HepG2 (cell line): Measurements from ENCODE around the gene ZFAND3. TPM values are rescaled to one million over a fixed set of nuclear protein-coding genes. Genes with fewer than 3 reads are reported as not detected.

Source experiments
- ATAC-seq: fragments of 200-7000 bp; cut with Tn5 transposase; 3 replicates; pipeline ENCODE4 v1.9.1; 2020; ENCODE audit warnings: mild to moderate bottlenecking, moderate library complexity
- BruUV-seq: library from RNA; stranded (reverse); fragments of 400-500 nt; replicated peaks from 2 replicates; lab custom pipeline; 2021; lab: Mats Ljungman, UMichigan
- CTCF ChIA-PET: fragments of 300-600 bp; formaldehyde crosslinking; extraction: SDS; loops from one replicate; lab custom pipeline; 2021; ENCODE audit warnings: low total read pairs, inconsistent platforms, low intra/inter-chr PET ratio; lab: Yijun Ruan, JAX
- POLR2A ChIA-PET: fragments of 350-600 bp; sonication (Branson Sonifier 250); formaldehyde crosslinking; loops from one replicate; lab custom pipeline; 2020; ENCODE audit warnings: antibody characterized with exemption, inconsistent platforms; lab: Yijun Ruan, JAX
- DNase-seq: peaks from one replicate; pipeline ENCODE4 v3.0.0-alpha.2; 2015; ENCODE audit warnings: low spot score
- FAIRE-seq: peaks from 3 replicates; lab custom pipeline; 2011; peaks lifted over from hg19 to GRCh38; lab: Jason Lieb, UNC
- H2AFZ ChIP-seq: one replicate; pipeline ENCODE4 v1.6.1; 2011; ENCODE audit warnings: low read length, inconsistent platforms
- H3K27ac ChIP-seq: fragments of 300-600 bp; 3 replicates; pipeline ENCODE4 v1.8.0; 2011; ENCODE audit warnings: mixed run types, mild to moderate bottlenecking, mixed read lengths, low read length, inconsistent platforms; ENCODE audit not compliant: insufficient read depth; ENCODE audit errors: extremely low read length
- H3K27me3 ChIP-seq, 2 experiments: fragments of 200-600 bp in 1 of 2; 2 replicates in 1 of 2; 3 replicates in 1 of 2; pipeline versions ENCODE4 v1.6.0 to v1.8.0; 2011; ENCODE audit warnings: low read length in 2 of 2, mild to moderate bottlenecking in 2 of 2, moderate library complexity in 2 of 2, inconsistent platforms in 1 of 2; ENCODE audit not compliant: insufficient read depth in 2 of 2, control insufficient read depth in 1 of 2
- H3K36me3 ChIP-seq, 2 experiments: fragments of 200-600 bp in 1 of 2; replicated peaks in 1 of 2; 2 replicates in 1 of 2; 3 replicates in 1 of 2; pipeline versions ENCODE4 v1.5.1 to v1.8.0; 2011; ENCODE audit warnings: low read length in 2 of 2, inconsistent platforms in 1 of 2; ENCODE audit not compliant: insufficient read depth in 2 of 2, control insufficient read depth in 1 of 2
- H3K4me1 ChIP-seq: 2 replicates; pipeline ENCODE4 v1.5.1; 2012; ENCODE audit warnings: low read length, inconsistent platforms; ENCODE audit not compliant: insufficient read depth
- H3K4me2 ChIP-seq: 2 replicates; pipeline ENCODE4 v1.6.0; 2011; ENCODE audit warnings: low read depth, low read length, inconsistent platforms
- H3K4me3 ChIP-seq, 3 experiments: fragments of 200-600 bp in 1 of 3; sonication (generic), shearing (Covaris generic) in 1 of 3; replicated peaks in 1 of 3; 2 replicates each; pipeline ENCODE4 v1.5.1; 2011 to 2016; ENCODE audit warnings: low read length in 3 of 3, inconsistent platforms in 2 of 3, low read depth in 2 of 3, mild to moderate bottlenecking in 2 of 3, control low read depth in 1 of 3, mixed read lengths in 1 of 3; ENCODE audit not compliant: insufficient read depth in 1 of 3
- H3K79me2 ChIP-seq: one replicate; pipeline ENCODE4 v1.6.1; 2011; ENCODE audit warnings: low read length, inconsistent platforms; ENCODE audit not compliant: insufficient read depth
- H3K9ac ChIP-seq: 2 replicates; pipeline ENCODE4 v1.6.0; 2011; ENCODE audit warnings: mild to moderate bottlenecking, low read depth, low read length, inconsistent platforms; ENCODE audit not compliant: insufficient read depth
- H3K9me3 ChIP-seq: 2 replicates; pipeline ENCODE4 v1.5.1; 2012; ENCODE audit warnings: mild to moderate bottlenecking, low read length
- H4K20me1 ChIP-seq: 2 replicates; pipeline ENCODE4 v1.6.0; 2011; ENCODE audit warnings: inconsistent platforms, mild to moderate bottlenecking, low read length, moderate library complexity; ENCODE audit not compliant: insufficient read depth
- ATF1 ChIP-seq: IDR thresholded peaks from 2 replicates; pipeline ENCODE4 v1.6.1; 2016; ENCODE audit warnings: mild to moderate bottlenecking, control low read depth
- BORCS8-MEF2B ChIP-seq: sonication (generic); formaldehyde crosslinking; IDR thresholded peaks from 2 replicates; pipeline ENCODE4 v1.8.0; 2022; ENCODE audit warnings: mild to moderate bottlenecking, missing genetic modification reagents
- DNMT3B ChIP-seq: conservative IDR thresholded peaks from 2 replicates; pipeline ENCODE4 v1.6.1; 2016; ENCODE audit warnings: missing biosample characterization, control low read depth
- KDM5B ChIP-seq: sonication (generic); formaldehyde crosslinking; IDR thresholded peaks from 2 replicates; pipeline ENCODE4 v1.4.0; 2020; ENCODE audit warnings: missing genetic modification reagents, mild to moderate bottlenecking, borderline replicate concordance
- MATR3 ChIP-seq: sonication (generic); formaldehyde crosslinking; IDR thresholded peaks from 2 replicates; pipeline ENCODE4 v1.4.0; 2020; ENCODE audit warnings: missing genetic modification reagents
- ZFP36L1 ChIP-seq: sonication (generic); formaldehyde crosslinking; IDR thresholded peaks from 2 replicates; pipeline ENCODE4 v1.8.0; 2022; ENCODE audit warnings: mild to moderate bottlenecking, missing genetic modification reagents, moderate library complexity
- ZNF788 ChIP-seq: sonication (generic); formaldehyde crosslinking; IDR thresholded peaks from 2 replicates; pipeline ENCODE4 v1.5.0; 2020; ENCODE audit warnings: mild to moderate bottlenecking, missing genetic modification reagents, borderline replicate concordance
- WGBS: methylation state at CpG from one replicate; pipeline ENCODE4 v1.1.6; 2017; ENCODE audit warnings: low lambda C conversion rate; 5-methylcytosine and 5-hydroxymethylcytosine counted together
- in situ Hi-C: cut with HindIII; loops from 2 replicates; pipeline ENCODE4 v1.10.0; 2017; ENCODE audit warnings: low pct_unique_long_range_greater_than_20kb; ENCODE audit not compliant: extremely low pct_ligation_motif_present
- intact Hi-C: fragments of 100-400 bp; cut with micrococcal nuclease; formaldehyde crosslinking; loops from one replicate; pipeline ENCODE4 v1.10.0; 2022; ENCODE audit not compliant: unreplicated experiment
- polyA plus RNA-seq, 8 experiments: library from polyadenylated mRNA; depleted of rRNA in 3 of 8; stranded (reverse) in 7 of 8; unstranded in 1 of 8; fragments of >200 nt; fragmentation: Illumina TruSeq in 4 of 8; extraction: Trizol in 4 of 8; gene quantifications; 2 replicates each; pipeline versions ENCODE4 v1.2.1 to v1.2.3, GENCODE V29; 2011 to 2016; ENCODE audit warnings: low read depth in 4 of 8, missing spikeins in 1 of 8, mixed read lengths in 1 of 8; ENCODE audit not compliant: insufficient read depth in 1 of 8
- total RNA-seq, 5 experiments: library from RNA; depleted of rRNA; stranded (reverse); fragments of >200 nt; fragmentation: Illumina TruSeq; extraction: Trizol; gene quantifications; 2 replicates each; pipeline ENCODE4 v1.2.3, GENCODE V29; 2016; ENCODE audit warnings: low read depth in 1 of 5
- TF ChIP-seq, protein P1 (sequence below): fragments of 450-650 bp; IDR thresholded peaks from 2 replicates; pipeline ENCODE4 v1.6.1; 2016

The ZFAND3 gene
- total and polyA plus RNA-seq, 2 of the 13 experiments (the other 11 are each of a cell fraction or from before 2014, with no cell fraction given): 16.4 to 17.1 TPM

DNA sequence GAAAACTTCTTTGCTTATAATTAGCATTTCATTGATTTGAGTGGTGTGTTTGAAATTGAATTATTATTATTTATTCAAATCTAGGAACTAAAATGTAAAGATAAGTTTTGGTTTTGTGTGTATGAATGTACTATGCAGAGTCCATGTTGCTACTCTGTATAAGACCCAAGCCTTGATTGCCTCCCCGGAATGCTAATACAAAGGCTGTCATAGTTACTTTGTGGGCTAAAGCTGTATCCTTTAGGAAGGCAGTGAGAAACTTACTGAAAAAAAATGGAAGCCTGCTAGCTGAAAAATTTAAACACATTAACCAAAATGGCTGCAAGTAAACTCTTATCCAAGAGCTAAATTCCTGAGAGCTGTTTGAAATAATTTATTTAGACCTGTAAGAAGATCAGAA lies 213.3 kb downstream of the ZFAND3 start:
- Histone ChIP-seq H3K27me3 (no peaks in the 10 kb centered on the region), H4K20me1 (0 out of 2 replicates have a peak, but pooled peaks cover 4% of the 10 kb centered on the region), H3K79me2 (peaks cover 12% of the 10 kb centered on the region), H3K9me3 (no peaks in the 10 kb centered on the region), H2AFZ (no peak overlapping the region), H3K4me2 (no peak overlapping the region), H3K4me1 (peaks cover 18% of the 10 kb centered on the region), H3K9ac (no peak overlapping the region), H3K4me3 (no peak overlapping the region), H3K27ac (no peak overlapping the region), H3K36me3 (no peaks in the 10 kb centered on the region)
- no TSS peak for BruUV-seq
- intact Hi-C loops (no loop called here), in situ Hi-C loops (loop anchor here (5.0 kb wide), 1 partner anchor 465 kb away; no protein-coding TSS in a partner anchor)
- ATAC-seq (no peak), FAIRE-seq (no peak), DNase-seq (no peak)
- TF ChIP-seq ATF1 (no peak), BORCS8-MEF2B (CRISPR knock-in tag) (no peak), MATR3 (CRISPR knock-in tag) (no peak), KDM5B (CRISPR knock-in tag) (no peak), ZNF788 (CRISPR knock-in tag) (no peak), DNMT3B (CRISPR knock-in tag) (no peak), ZFP36L1 (CRISPR knock-in tag) (no peak)
- TF ChIP-seq, protein P1, sequence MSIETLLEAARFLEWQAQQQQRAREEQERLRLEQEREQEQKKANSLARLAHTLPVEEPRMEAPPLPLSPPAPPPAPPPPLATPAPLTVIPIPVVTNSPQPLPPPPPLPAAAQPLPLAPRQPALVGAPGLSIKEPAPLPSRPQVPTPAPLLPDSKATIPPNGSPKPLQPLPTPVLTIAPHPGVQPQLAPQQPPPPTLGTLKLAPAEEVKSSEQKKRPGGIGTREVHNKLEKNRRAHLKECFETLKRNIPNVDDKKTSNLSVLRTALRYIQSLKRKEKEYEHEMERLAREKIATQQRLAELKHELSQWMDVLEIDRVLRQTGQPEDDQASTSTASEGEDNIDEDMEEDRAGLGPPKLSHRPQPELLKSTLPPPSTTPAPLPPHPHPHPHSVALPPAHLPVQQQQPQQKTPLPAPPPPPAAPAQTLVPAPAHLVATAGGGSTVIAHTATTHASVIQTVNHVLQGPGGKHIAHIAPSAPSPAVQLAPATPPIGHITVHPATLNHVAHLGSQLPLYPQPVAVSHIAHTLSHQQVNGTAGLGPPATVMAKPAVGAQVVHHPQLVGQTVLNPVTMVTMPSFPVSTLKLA: no peak
- 100% methylated on average over 1 of the region's 1 CpG for WGBS
- CTCF ChIA-PET: no interaction called here
- POLR2A ChIA-PET: no interaction called here
